Spleen (tissue), 11 donors: ENCODE results near the gene GRK4. TPM values are rescaled to one million over a fixed set of nuclear protein-coding genes. Genes with fewer than 3 reads are reported as not detected.
A peak's percentile ranks its signal among the peaks of the same experiment; 100 is the strongest.

Experiments used
- DNase-seq: peaks from one replicate; pipeline ENCODE4 v3.0.0-alpha.2; 2020
- H3K27ac ChIP-seq, 8 donors: fragments of 200-600 bp; sonication (generic) in 7 of 8; 1 replicate in 4 of 8; 2 replicates in 4 of 8; pipeline versions ENCODE4 v1.5.0 to v1.8.0; 2016 to 2021; ENCODE audit warnings: inconsistent platforms in 4 of 8, mild to moderate bottlenecking in 4 of 8, moderate library complexity in 1 of 8
- H3K27me3 ChIP-seq, 7 donors: fragments of 200-600 bp; sonication (generic) in 6 of 7; replicated peaks in 1 of 7; 1 replicate in 4 of 7; 2 replicates in 3 of 7; pipeline versions ENCODE4 v1.5.0 to v1.8.0; 2016 to 2021; ENCODE audit warnings: inconsistent platforms in 3 of 7, mild to moderate bottlenecking in 1 of 7
- H3K36me3 ChIP-seq, 6 donors: fragments of 200-600 bp; sonication (generic) in 5 of 6; 1 replicate in 4 of 6; 2 replicates in 2 of 6; pipeline versions ENCODE4 v1.5.0 to v1.8.0; 2016 to 2021; ENCODE audit warnings: inconsistent platforms in 2 of 6
- H3K4me1 ChIP-seq, 6 donors: fragments of 200-600 bp; sonication (generic) in 5 of 6; 1 replicate in 3 of 6; 2 replicates in 3 of 6; pipeline versions ENCODE4 v1.5.0 to v1.8.0; 2016 to 2021; ENCODE audit warnings: inconsistent platforms in 3 of 6
- H3K4me3 ChIP-seq, 8 donors: fragments of 200-600 bp; sonication (generic) in 7 of 8; 1 replicate in 4 of 8; 2 replicates in 4 of 8; pipeline versions ENCODE4 v1.5.0 to v1.8.0; 2016 to 2021; ENCODE audit warnings: inconsistent platforms in 4 of 8, mild to moderate bottlenecking in 4 of 8, moderate library complexity in 2 of 8
- H3K9me3 ChIP-seq, 8 donors: fragments of 200-600 bp; sonication (generic) in 7 of 8; 1 replicate in 4 of 8; 2 replicates in 4 of 8; pipeline versions ENCODE4 v1.5.0 to v1.8.0; 2016 to 2021; ENCODE audit warnings: inconsistent platforms in 4 of 8
- POLR2A ChIP-seq, 3 donors: fragments of 450-650 bp; IDR thresholded peaks; one replicate each; pipeline ENCODE4 v1.5.1; 2017; ENCODE audit warnings: antibody characterized with exemption in 3 of 3, mild to moderate bottlenecking in 1 of 3
- POLR2AphosphoS5 ChIP-seq, 3 donors: sonication (generic); formaldehyde crosslinking; IDR thresholded peaks; one replicate each; pipeline ENCODE4 v1.5.1; 2017; ENCODE audit warnings: antibody characterized with exemption in 3 of 3
- WGBS, 5 donors: extraction: QIAGEN DNeasy Blood & Tissue Kit in 3 of 5; methylation state at CpG; one replicate each; pipeline versions ENCODE4 v1.1.5 to v1.1.7; 2013 to 2018; 5-methylcytosine and 5-hydroxymethylcytosine counted together
- intact Hi-C: fragments of 100-400 bp; cut with DNase I; formaldehyde crosslinking; loops from one replicate; pipeline ENCODE4 v1.15.0; 2023; ENCODE audit warnings: low total_unique reads
- polyA plus RNA-seq, 3 donors: library from polyadenylated mRNA; stranded (reverse); fragments of 200-250 nt; gene quantifications; one replicate each; pipeline ENCODE4 v1.2.1, GENCODE V29; 2013
- total RNA-seq, 7 donors: library from RNA; depleted of rRNA in 3 of 7; stranded (reverse); fragments of >200 nt in 3 of 7; fragmentation: NEBNext Ultra II Directional in 4 of 7; extraction: Animal tissue kit (Norgen Biotek cat#: 25700) in 4 of 7; gene quantifications; one replicate each; pipeline versions ENCODE4 v1.1.0 to v1.2.1, GENCODE V29; 2016 to 2021
- TF ChIP-seq, protein P1 (sequence below), 11 experiments: fragments of 200-600 bp in 7 of 11; fragments of 450-650 bp in 4 of 11; sonication (generic) in 4 of 11; IDR thresholded peaks in 8 of 11; conservative IDR thresholded peaks in 3 of 11; 1 replicate in 7 of 11; 2 replicates in 4 of 11; pipeline versions ENCODE4 v1.4.0 to v1.8.0; 2016 to 2021; ENCODE audit warnings: antibody characterized with exemption in 11 of 11, inconsistent platforms in 4 of 11, mild to moderate bottlenecking in 1 of 11
- donor health status: healthy with polysubstance abuse.
- donor health status: DM: no; HTN: no; CAD: no; lungs with moderate emphysema.
- donor health status: DM: no; HTN: no; CAD: no.
- donor health status: Bipolar disorder and iron deficiency.
- donor health status: healthy.
- donor health status: DM: no; HTN: no; CAD: no.
- donor health status: DM: yes; HTN: yes; CAD: no.

Gene GRK4
- total and polyA plus RNA-seq, 10 donors, result 1.0 to 4.3 (median 2.2) TPM

DNA sequence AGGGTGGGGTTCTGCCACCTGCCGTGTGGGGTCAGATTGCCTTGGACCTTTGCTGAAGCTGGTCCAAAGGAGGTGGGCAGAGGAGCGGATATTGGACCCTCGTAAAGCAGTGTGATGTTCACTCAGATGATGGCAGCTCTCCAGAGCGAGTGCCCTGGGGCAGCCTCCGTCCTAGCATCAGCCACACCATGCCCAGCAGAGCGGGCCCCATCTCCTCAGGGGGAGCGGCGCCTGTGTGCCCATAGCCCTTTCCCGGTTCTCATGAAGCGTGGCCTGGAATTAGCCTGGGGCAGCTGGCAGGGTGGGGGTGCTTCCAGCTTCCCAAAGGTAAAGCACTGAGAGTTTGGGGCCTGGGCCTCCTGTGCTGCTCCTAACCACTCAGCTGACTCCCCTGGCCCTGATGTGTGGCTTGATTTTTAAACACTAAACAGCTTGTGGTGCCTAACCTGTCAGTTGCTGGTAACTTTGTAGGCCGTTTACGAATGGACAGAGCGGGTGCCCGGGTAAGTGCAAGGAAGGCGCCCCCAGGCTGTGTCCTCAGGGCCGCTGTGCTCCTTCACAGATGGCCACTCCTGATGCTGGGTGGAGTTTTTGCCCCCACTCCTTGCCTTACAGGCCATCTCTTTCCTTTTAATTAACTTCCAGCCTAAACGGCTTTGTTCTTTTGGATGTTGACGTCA is 36.2 kb upstream of the GRK4 start:
- Histone ChIP-seq H3K4me3 (no peak overlapping the region), H3K27me3 (no peaks in the 10 kb centered on the region), H3K27ac (no peak overlapping the region), H3K4me1 (peaks cover 26 to 56% (median 38%) of the 10 kb centered on the region in 6 donors), H3K9me3 (no peaks in the 10 kb centered on the region), H3K36me3 (peaks cover 6 to 96% (median 87%) of the 10 kb centered on the region in 6 donors)
- peak; percentile 64 for DNase-seq
- intact Hi-C loops, result loop anchor here (10.0 kb wide), 1 partner anchor 72 kb away; no protein-coding TSS in a partner anchor
- no peak for TF ChIP-seq POLR2A (IDR thresholded peaks at IDR 0.05)
- TF ChIP-seq POLR2AphosphoS5 (IDR thresholded peaks at IDR 0.05), result peak in 1 of 3 donors; percentile 51
- TF ChIP-seq, protein P1, sequence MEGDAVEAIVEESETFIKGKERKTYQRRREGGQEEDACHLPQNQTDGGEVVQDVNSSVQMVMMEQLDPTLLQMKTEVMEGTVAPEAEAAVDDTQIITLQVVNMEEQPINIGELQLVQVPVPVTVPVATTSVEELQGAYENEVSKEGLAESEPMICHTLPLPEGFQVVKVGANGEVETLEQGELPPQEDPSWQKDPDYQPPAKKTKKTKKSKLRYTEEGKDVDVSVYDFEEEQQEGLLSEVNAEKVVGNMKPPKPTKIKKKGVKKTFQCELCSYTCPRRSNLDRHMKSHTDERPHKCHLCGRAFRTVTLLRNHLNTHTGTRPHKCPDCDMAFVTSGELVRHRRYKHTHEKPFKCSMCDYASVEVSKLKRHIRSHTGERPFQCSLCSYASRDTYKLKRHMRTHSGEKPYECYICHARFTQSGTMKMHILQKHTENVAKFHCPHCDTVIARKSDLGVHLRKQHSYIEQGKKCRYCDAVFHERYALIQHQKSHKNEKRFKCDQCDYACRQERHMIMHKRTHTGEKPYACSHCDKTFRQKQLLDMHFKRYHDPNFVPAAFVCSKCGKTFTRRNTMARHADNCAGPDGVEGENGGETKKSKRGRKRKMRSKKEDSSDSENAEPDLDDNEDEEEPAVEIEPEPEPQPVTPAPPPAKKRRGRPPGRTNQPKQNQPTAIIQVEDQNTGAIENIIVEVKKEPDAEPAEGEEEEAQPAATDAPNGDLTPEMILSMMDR (IDR thresholded peaks at IDR 0.05 in 8 of 11, conservative IDR thresholded peaks at IDR 0.05 in 3 of 11), result no peak
- 93 to 97% (median 95%) methylated on average over 13 to 18 of the region's 18 CpGs for WGBS, 5 donors

DNA sequence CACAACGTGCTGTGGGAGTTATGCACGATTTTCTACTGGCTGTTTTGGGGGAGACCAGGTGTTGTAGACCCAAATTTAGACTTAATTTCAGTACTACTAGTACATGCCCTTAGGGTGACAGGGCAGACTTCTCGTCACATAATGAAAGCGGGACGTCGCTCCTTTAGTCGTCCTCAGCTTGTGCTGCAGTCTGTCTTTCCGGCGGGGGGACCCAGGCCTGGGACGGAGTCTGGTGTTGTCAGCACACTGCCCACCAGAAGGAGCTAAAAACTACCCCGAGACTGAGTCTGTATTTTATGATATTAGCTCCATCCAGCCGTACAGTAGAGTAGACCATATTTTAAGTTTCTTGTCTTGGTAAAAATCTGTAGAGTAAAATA is 35.7 kb upstream of the GRK4 start:
- DNase-seq, result peak; percentile 43
- intact Hi-C loops, result loop anchor here (10.0 kb wide), 1 partner anchor 73 kb away; no protein-coding TSS in a partner anchor
- Histone ChIP-seq H3K27ac (no peak overlapping the region), H3K36me3 (peaks cover 6 to 91% (median 86%) of the 10 kb centered on the region in 6 donors), H3K27me3 (no peaks in the 10 kb centered on the region), H3K4me1 (peaks cover 26 to 56% (median 38%) of the 10 kb centered on the region in 6 donors), H3K9me3 (no peaks in the 10 kb centered on the region), H3K4me3 (no peak overlapping the region)
- no peak for TF ChIP-seq POLR2A (IDR thresholded peaks at IDR 0.05)
- 90 to 96% (median 95%) methylated on average over 11 to 12 of the region's 12 CpGs for WGBS, 5 donors

DNA sequence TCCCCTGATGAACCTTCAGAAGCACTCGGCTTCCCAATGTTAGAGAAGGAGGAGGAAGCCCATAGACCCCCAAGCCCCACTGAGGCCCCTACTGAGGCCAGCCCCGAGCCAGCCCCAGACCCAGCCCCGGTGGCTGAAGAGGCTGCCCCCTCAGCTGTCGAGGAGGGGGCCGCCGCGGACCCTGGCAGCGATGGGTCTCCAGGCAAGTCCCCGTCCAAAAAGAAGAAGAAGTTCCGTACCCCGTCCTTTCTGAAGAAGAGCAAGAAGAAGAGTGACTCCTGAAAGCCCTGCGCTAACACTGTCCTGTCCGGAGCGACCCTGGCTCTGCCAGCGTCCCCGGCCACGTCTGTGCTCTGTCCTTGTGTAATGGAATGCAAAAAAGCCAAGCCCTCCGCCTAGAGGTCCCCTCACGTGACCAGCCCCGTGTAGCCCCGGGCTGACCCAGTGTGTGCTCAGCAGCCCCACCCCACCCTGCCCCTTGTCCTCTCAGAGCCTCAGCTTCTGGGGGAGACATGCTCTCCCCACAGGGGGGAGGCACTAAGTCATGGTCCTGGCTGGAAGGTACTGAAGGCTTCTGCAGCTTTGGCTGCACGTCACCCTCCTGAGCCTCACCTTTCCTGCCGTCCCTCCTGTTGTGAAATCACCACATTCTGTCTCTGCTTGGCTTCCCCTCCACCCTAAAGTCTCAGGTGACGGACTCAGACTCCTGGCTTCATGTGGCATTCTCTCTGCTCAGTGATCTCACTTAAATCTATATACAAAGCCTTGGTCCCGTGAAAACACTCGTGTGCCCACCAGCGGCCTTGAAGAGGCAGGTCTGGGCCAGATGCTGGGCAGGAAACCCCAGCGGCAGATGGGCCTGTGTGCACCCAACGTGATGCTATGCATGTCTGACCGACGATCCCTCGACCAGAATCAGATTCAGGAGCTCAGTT is 34.9 kb upstream of the GRK4 start:
- DNase-seq, result peak; percentile 66
- H3K9me3 ChIP-seq, result no peaks in the 10 kb centered on the region
- peaks cover 6 to 84% (median 78%) of the 10 kb centered on the region in 6 donors for H3K36me3 ChIP-seq
- no peak overlapping the region for H3K4me3 ChIP-seq
- 83 to 91% (median 86%) methylated on average over 19 to 32 of the region's 32 CpGs for WGBS, 5 donors
- peaks cover 26 to 56% (median 38%) of the 10 kb centered on the region in 6 donors for H3K4me1 ChIP-seq
- no peak for TF ChIP-seq POLR2A (IDR thresholded peaks at IDR 0.05)
- peak; percentile 41 to 72 (median 48) for TF ChIP-seq POLR2AphosphoS5 (IDR thresholded peaks at IDR 0.05)
- TF ChIP-seq, protein P1 (IDR thresholded peaks at IDR 0.05 in 8 of 11, conservative IDR thresholded peaks at IDR 0.05 in 3 of 11), result no peak
- H3K27me3 ChIP-seq, result no peaks in the 10 kb centered on the region
- intact Hi-C loops, result loop anchor here (10.0 kb wide), 1 partner anchor 74 kb away; no protein-coding TSS in a partner anchor
- H3K27ac ChIP-seq, result peak overlapping the region in 1 of 8 donors; percentile 14

DNA sequence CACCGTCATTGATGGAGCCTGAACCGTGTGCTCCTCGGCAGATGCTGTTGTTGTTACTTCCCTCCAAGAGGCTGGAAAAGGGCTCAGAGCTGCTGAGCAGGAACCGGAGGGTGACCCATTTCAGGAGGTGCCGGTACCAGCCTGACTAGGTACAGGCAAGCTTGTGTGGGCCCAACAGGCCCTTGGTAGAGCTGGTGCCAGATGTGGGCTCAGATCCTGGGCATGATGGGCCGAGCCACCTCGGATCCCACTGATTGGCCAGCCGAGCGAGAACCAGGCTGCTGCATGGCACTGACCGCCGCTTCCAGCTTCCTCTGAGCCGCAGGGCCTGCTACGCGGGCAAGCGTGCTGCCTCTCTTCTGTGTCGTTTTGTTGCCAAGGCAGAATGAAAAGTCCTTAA is 33.9 kb upstream of the GRK4 start:
- DNase-seq, result peak; percentile 74
- H3K4me1 ChIP-seq, result peaks cover 29 to 53% (median 37%) of the 10 kb centered on the region in 6 donors
- WGBS, 5 donors, result 87 to 94% (median 90%) methylated on average over 16 of the region's 16 CpGs
- intact Hi-C loops, result loop anchor here (10.0 kb wide), 1 partner anchor 75 kb away; no protein-coding TSS in a partner anchor
- no peaks in the 10 kb centered on the region for H3K9me3 ChIP-seq
- H3K27ac ChIP-seq, result peak overlapping the region in 1 of 8 donors; percentile 19
- no peak overlapping the region for H3K4me3 ChIP-seq
- no peaks in the 10 kb centered on the region for H3K27me3 ChIP-seq
- TF ChIP-seq POLR2A (IDR thresholded peaks at IDR 0.05) (no peak), POLR2AphosphoS5 (IDR thresholded peaks at IDR 0.05) (peak; percentile 24 to 69 (median 30))
- TF ChIP-seq, protein P1 (IDR thresholded peaks at IDR 0.05 in 8 of 11, conservative IDR thresholded peaks at IDR 0.05 in 3 of 11), result no peak
- H3K36me3 ChIP-seq, result peaks cover 6 to 74% (median 68%) of the 10 kb centered on the region in 6 donors
